WTC11 (cell line): ENCODE data around the gene CACNB4. TPM values are rescaled to one million over a fixed set of nuclear protein-coding genes. Genes with fewer than 3 reads are reported as not detected.

Experiments used
- ATAC-seq: fragments of 200-7000 bp; cut with Tn5 transposase; 2 replicates; pipeline ENCODE4 v1.10.0; 2021; ENCODE audit warnings: mild to moderate bottlenecking, moderate library complexity
- CTCF ChIA-PET: fragments of 300-600 bp; sonication (Branson Sonifier 250); formaldehyde crosslinking; loops from one replicate; lab custom pipeline; 2021; ENCODE audit warnings: antibody characterized with exemption; lab: Charles Lee
- POLR2A ChIA-PET: fragments of 350-600 bp; sonication (Branson Sonifier 250); formaldehyde crosslinking; loops from one replicate; lab custom pipeline; 2021; ENCODE audit warnings: antibody characterized with exemption; lab: Charles Lee
- DNase-seq: peaks from one replicate; pipeline ENCODE4 v3.0.0; 2021; ENCODE audit warnings: low spot score
- H3K27ac Mint-ChIP-seq: 2 replicates; pipeline ENCODE4 v1.8.0; 2021; ENCODE audit warnings: mixed read lengths
- H3K27me3 Mint-ChIP-seq: 2 replicates; pipeline ENCODE4 v1.8.0; 2021; ENCODE audit warnings: low read depth, mild to moderate bottlenecking, moderate library complexity, mixed read lengths
- H3K36me3 Mint-ChIP-seq: 2 replicates; pipeline ENCODE4 v1.8.0; 2021; ENCODE audit warnings: mixed read lengths
- H3K4me1 Mint-ChIP-seq: 2 replicates; pipeline ENCODE4 v1.8.0; 2022; ENCODE audit warnings: mixed read lengths
- H3K4me3 Mint-ChIP-seq: 2 replicates; pipeline ENCODE4 v1.8.0; 2021; ENCODE audit warnings: mild to moderate bottlenecking, moderate library complexity, mixed read lengths
- H3K9me3 Mint-ChIP-seq: 2 replicates; pipeline ENCODE4 v1.8.0; 2021; ENCODE audit warnings: mixed read lengths
- ATF3 ChIP-seq: sonication (generic); formaldehyde crosslinking; conservative IDR thresholded peaks from 2 replicates; pipeline ENCODE4 v1.8.1; 2022; ENCODE audit warnings: mild to moderate bottlenecking, missing genetic modification reagents
- CDX4 ChIP-seq: fragments of 250-450 bp; sonication (Bioruptor Pico); IDR thresholded peaks from 2 replicates; pipeline ENCODE4 v1.9.0; 2021; ENCODE audit warnings: moderate library complexity, mild to moderate bottlenecking, inconsistent platforms, borderline replicate concordance
- CREB1 ChIP-seq: sonication (generic); formaldehyde crosslinking; IDR thresholded peaks from 2 replicates; pipeline ENCODE4 v1.8.0; 2023; ENCODE audit warnings: mild to moderate bottlenecking, missing genetic modification reagents
- CTCF ChIP-seq: fragments of 200-600 bp; IDR thresholded peaks from 2 replicates; pipeline ENCODE4 v1.8.0; 2022; ENCODE audit warnings: antibody characterized with exemption
- EMX1 ChIP-seq: fragments of 250-450 bp; sonication (Bioruptor Pico); IDR thresholded peaks from 2 replicates; pipeline ENCODE4 v1.8.0; 2021; ENCODE audit warnings: mild to moderate bottlenecking
- FOXJ3 ChIP-seq: sonication (generic); formaldehyde crosslinking; IDR thresholded peaks from 2 replicates; pipeline ENCODE4 v1.9.0; 2021; ENCODE audit warnings: missing genetic modification reagents, mild to moderate bottlenecking, borderline replicate concordance
- FOXK1 ChIP-seq: sonication (generic); formaldehyde crosslinking; IDR thresholded peaks from 2 replicates; pipeline ENCODE4 v1.8.0; 2022; ENCODE audit warnings: mild to moderate bottlenecking, moderate library complexity, missing genetic modification reagents
- GTF2I ChIP-seq: fragments of 250-450 bp; sonication (Bioruptor Pico); conservative IDR thresholded peaks from 2 replicates; pipeline ENCODE4 v1.4.0; 2021; ENCODE audit warnings: mild to moderate bottlenecking
- IRF1 ChIP-seq: sonication (generic); formaldehyde crosslinking; IDR thresholded peaks from 2 replicates; pipeline ENCODE4 v1.8.0; 2023; ENCODE audit warnings: missing genetic modification reagents
- NR1H2 ChIP-seq: sonication (generic); formaldehyde crosslinking; IDR thresholded peaks from 2 replicates; pipeline ENCODE4 v1.9.0; 2021; ENCODE audit warnings: mild to moderate bottlenecking, moderate library complexity, missing genetic modification reagents
- SOX15 ChIP-seq: fragments of 250-450 bp; sonication (Bioruptor Pico); IDR thresholded peaks from 2 replicates; pipeline ENCODE4 v1.9.0; 2021; ENCODE audit warnings: mild to moderate bottlenecking
- ZMAT4 ChIP-seq: fragments of 250-450 bp; sonication (Bioruptor Pico); IDR thresholded peaks from 2 replicates; pipeline ENCODE4 v1.9.0; 2021; ENCODE audit warnings: mild to moderate bottlenecking
- ZNF219 ChIP-seq: sonication (generic); formaldehyde crosslinking; IDR thresholded peaks from 2 replicates; pipeline ENCODE4 v1.8.0; 2023; ENCODE audit warnings: missing genetic modification reagents, mild to moderate bottlenecking, borderline replicate concordance
- ZNF281 ChIP-seq: sonication (generic); formaldehyde crosslinking; IDR thresholded peaks from 2 replicates; pipeline ENCODE4 v1.8.0; 2023; ENCODE audit warnings: mild to moderate bottlenecking, missing genetic modification reagents
- ZNF425 ChIP-seq: fragments of 250-450 bp; sonication (Bioruptor Pico); conservative IDR thresholded peaks from 2 replicates; pipeline ENCODE4 v1.9.0; 2021; ENCODE audit warnings: mild to moderate bottlenecking
- ZNF671 ChIP-seq: fragments of 250-450 bp; sonication (Bioruptor Pico); IDR thresholded peaks from 2 replicates; pipeline ENCODE4 v1.8.0; 2021; ENCODE audit warnings: mild to moderate bottlenecking
- total RNA-seq: library from RNA; stranded (reverse); gene quantifications from 3 replicates; pipeline ENCODE4 v1.2.3, GENCODE V29; 2021

The CACNB4 gene
- total RNA-seq, 1 experiment from 2014 or later = 4.7 TPM

- H3K9me3 Mint-ChIP-seq = no peaks in the 10 kb centered on the region
- ATAC-seq = no peak
Measured at GRCh38 chr2:151931756-151932155, 167.1 kb downstream of the CACNB4 start.

More at GRCh38 chr2:151931756-151932155, 167.1 kb downstream of the CACNB4 start:
- no peaks in the 10 kb centered on the region for H3K36me3 Mint-ChIP-seq
- no peak overlapping the region for H3K4me3 Mint-ChIP-seq
- no peak for DNase-seq
- ChIA-PET POLR2A (no interaction called here), CTCF (interaction anchor here (2.1 kb wide), 1 partner anchor 16 kb away, joined by 10 read pairs; no protein-coding TSS in a partner anchor)
- H3K27me3 Mint-ChIP-seq = no peaks in the 10 kb centered on the region
- no peak overlapping the region for H3K27ac Mint-ChIP-seq
- TF ChIP-seq GTF2I (CRISPR knock-in tag) (no peak), NR1H2 (CRISPR knock-in tag) (no peak), ZNF281 (no peak), EMX1 (CRISPR knock-in tag) (no peak), ZNF219 (CRISPR knock-in tag) (no peak), CTCF (no peak), CDX4 (no peak), SOX15 (no peak), ZNF425 (CRISPR knock-in tag) (no peak), CREB1 (CRISPR knock-in tag) (no peak), ZMAT4 (CRISPR knock-in tag) (no peak), FOXJ3 (CRISPR knock-in tag) (no peak), FOXK1 (CRISPR knock-in tag) (no peak), ATF3 (CRISPR knock-in tag) (no peak), ZNF671 (no peak), IRF1 (CRISPR knock-in tag) (no peak)
- peaks cover 18% of the 10 kb centered on the region for H3K4me1 Mint-ChIP-seq
